ENCODE results near the gene USP24.
"Not testable (repeated sequence)": the region's sequence is repeated elsewhere in the genome, so short reads cannot be mapped to it uniquely, and the experiment has no call there.

Gene USP24

GRCh38 chr1:55244476-55245099, 29.4 kb upstream of the USP24 start:
- H3K36me3 Mint-ChIP-seq (ENCODE audit: insufficient read depth): no peaks in the 10 kb centered on the region
- H3K27me3 Mint-ChIP-seq: no peaks in the 10 kb centered on the region
- no peaks in the 10 kb centered on the region for H3K9me3 Mint-ChIP-seq
- ATAC-seq (replicated peaks; ENCODE audit: extremely low read depth, poor library complexity, severe bottlenecking): no peak
- H3K4me3 Mint-ChIP-seq: no peak overlapping the region
- DNase-seq (ENCODE audit: low spot score in 2 of 2): no peak
- no peak overlapping the region for H3K27ac Mint-ChIP-seq (ENCODE audit: low read depth)
- H3K4me1 Mint-ChIP-seq: no peaks in the 10 kb centered on the region

DNA sequence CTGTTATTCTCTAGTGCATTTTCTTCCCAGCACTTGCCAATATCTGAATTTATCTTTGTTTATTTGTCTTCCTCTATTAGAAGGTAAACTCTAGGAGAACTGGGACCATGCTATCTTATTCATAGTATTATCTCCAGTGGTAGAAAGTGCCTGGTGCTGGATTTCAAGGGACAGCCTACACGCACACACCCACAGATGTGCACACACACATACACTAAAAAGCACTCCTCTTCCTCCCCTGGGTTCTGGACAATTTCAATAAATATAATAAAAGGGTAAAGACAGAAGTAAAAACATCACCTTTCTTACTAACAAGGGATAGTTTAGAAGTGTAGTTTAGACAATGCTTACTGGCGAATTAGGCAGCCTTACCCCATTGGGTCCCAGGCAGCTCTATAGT, 28.5 kb upstream of the USP24 start:
- H3K9me3 Mint-ChIP-seq: no peaks in the 10 kb centered on the region
- H3K36me3 Mint-ChIP-seq (ENCODE audit: insufficient read depth): no peaks in the 10 kb centered on the region
- no peak overlapping the region for H3K4me3 Mint-ChIP-seq
- DNase-seq (ENCODE audit: low spot score in 2 of 2) (no peak), ATAC-seq (replicated peaks; ENCODE audit: extremely low read depth, poor library complexity, severe bottlenecking) (no peak)
- no peaks in the 10 kb centered on the region for H3K27me3 Mint-ChIP-seq
- H3K4me1 Mint-ChIP-seq: no peaks in the 10 kb centered on the region
- H3K27ac Mint-ChIP-seq (ENCODE audit: low read depth): no peak overlapping the region

DNA sequence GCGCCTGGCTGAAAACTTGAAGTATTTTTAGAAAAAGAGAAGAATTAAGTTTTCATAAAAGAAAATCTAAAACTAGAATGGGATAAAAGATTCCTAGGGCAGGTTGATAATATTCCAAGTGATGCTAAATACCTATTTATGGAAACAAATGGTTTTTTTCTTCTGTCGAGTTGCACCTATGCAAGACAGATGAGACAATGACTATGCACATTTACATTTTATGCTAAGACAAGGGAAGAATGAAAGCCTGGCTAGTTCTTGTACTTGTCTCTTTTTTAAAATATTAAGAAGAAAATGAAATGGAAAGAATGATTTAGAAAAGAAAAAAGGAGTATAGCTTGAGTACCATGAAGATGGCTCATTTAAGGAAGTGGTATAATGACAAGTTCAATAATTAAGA, 24.4 kb upstream of the USP24 start:
- Mint-ChIP-seq H3K4me1 (peaks cover 5% of the 10 kb centered on the region), H3K27ac (ENCODE audit: low read depth) (no peak overlapping the region), H3K4me3 (no peak overlapping the region), H3K36me3 (ENCODE audit: insufficient read depth) (no peaks in the 10 kb centered on the region), H3K9me3 (no peaks in the 10 kb centered on the region), H3K27me3 (peaks cover 2% of the 10 kb centered on the region)
- ATAC-seq (replicated peaks; ENCODE audit: extremely low read depth, poor library complexity, severe bottlenecking): no peak
- DNase-seq (ENCODE audit: low spot score in 2 of 2): no peak

GRCh38 chr1:55235722-55236121, 20.6 kb upstream of the USP24 start:
- peaks cover 14% of the 10 kb centered on the region for H3K27me3 Mint-ChIP-seq
- H3K4me1 Mint-ChIP-seq: peaks cover 5% of the 10 kb centered on the region
- no peak for ATAC-seq (replicated peaks; ENCODE audit: extremely low read depth, poor library complexity, severe bottlenecking)
- no peak overlapping the region for H3K27ac Mint-ChIP-seq (ENCODE audit: low read depth)
- no peaks in the 10 kb centered on the region for H3K9me3 Mint-ChIP-seq
- peak overlapping the region; percentile 12 for H3K4me3 Mint-ChIP-seq
- DNase-seq (ENCODE audit: low spot score in 2 of 2): no peak
- no peaks in the 10 kb centered on the region for H3K36me3 Mint-ChIP-seq (ENCODE audit: insufficient read depth)

GRCh38 chr1:55234016-55234415, 18.9 kb upstream of the USP24 start:
- Mint-ChIP-seq H3K4me3 (no peak overlapping the region), H3K27me3 (peaks cover 25% of the 10 kb centered on the region), H3K4me1 (peaks cover 5% of the 10 kb centered on the region), H3K9me3 (no peaks in the 10 kb centered on the region), H3K27ac (ENCODE audit: low read depth) (no peak overlapping the region), H3K36me3 (ENCODE audit: insufficient read depth) (no peaks in the 10 kb centered on the region)
- no peak for DNase-seq (ENCODE audit: low spot score in 2 of 2)
- no peak for ATAC-seq (replicated peaks; ENCODE audit: extremely low read depth, poor library complexity, severe bottlenecking)

DNA sequence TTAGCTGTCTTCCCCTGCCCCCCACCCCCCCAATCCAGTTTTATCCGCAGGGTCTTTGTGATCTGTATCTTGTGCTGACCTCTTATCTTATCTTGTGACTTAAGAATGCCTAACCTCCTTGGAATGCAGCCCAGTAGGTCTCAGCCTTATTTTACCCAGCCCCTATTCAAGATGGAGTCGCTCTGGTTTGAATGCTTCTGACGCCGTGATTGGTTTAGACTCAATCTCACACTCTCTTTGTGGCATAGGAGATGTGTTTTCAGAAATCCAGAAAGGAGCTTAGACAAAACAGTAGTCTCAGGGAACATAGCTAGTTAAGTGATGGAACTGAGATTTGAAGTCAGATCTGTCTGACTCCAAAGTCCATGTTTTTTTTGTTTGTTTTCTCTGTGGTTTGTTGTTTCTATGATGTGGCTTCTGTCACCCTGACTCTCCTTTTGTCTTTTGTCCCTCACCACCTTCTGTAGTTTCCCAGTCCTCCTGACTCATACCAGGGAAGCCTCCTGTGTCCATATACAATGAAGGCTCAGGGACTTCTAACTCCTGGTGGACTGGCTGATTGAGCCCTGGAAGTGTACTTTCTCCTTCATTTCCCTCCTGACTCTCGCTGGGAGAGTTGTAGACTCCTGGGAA, 18.1 kb upstream of the USP24 start:
- H3K4me1 Mint-ChIP-seq: peaks cover 5% of the 10 kb centered on the region
- no peak overlapping the region for H3K27ac Mint-ChIP-seq (ENCODE audit: low read depth)
- H3K9me3 Mint-ChIP-seq: no peaks in the 10 kb centered on the region
- H3K4me3 Mint-ChIP-seq: no peak overlapping the region
- H3K27me3 Mint-ChIP-seq: peaks cover 25% of the 10 kb centered on the region
- no peaks in the 10 kb centered on the region for H3K36me3 Mint-ChIP-seq (ENCODE audit: insufficient read depth)
- ATAC-seq (replicated peaks; ENCODE audit: extremely low read depth, poor library complexity, severe bottlenecking) (no peak), DNase-seq (ENCODE audit: low spot score in 2 of 2) (no peak)

- H3K27me3 Mint-ChIP-seq: peaks cover 25% of the 10 kb centered on the region
- peaks cover 5% of the 10 kb centered on the region for H3K4me1 Mint-ChIP-seq
Measured at GRCh38 chr1:55232448-55233144, 17.4 kb upstream of the USP24 start.

GRCh38 chr1:55231745-55232144, 16.6 kb upstream of the USP24 start:
- ATAC-seq (replicated peaks; ENCODE audit: extremely low read depth, poor library complexity, severe bottlenecking): no peak
- no peaks in the 10 kb centered on the region for H3K9me3 Mint-ChIP-seq
- H3K27me3 Mint-ChIP-seq: peaks cover 25% of the 10 kb centered on the region

More at GRCh38 chr1:55232448-55233144, 17.4 kb upstream of the USP24 start:
- DNase-seq (ENCODE audit: low spot score in 2 of 2): no peak
- no peaks in the 10 kb centered on the region for H3K9me3 Mint-ChIP-seq
- no peak for ATAC-seq (replicated peaks; ENCODE audit: extremely low read depth, poor library complexity, severe bottlenecking)
- H3K36me3 Mint-ChIP-seq (ENCODE audit: insufficient read depth): no peaks in the 10 kb centered on the region
- no peak overlapping the region for H3K4me3 Mint-ChIP-seq
- H3K27ac Mint-ChIP-seq (ENCODE audit: low read depth): no peak overlapping the region

GRCh38 chr1:55230659-55231058, 15.5 kb upstream of the USP24 start:
- no peaks in the 10 kb centered on the region for H3K36me3 Mint-ChIP-seq (ENCODE audit: insufficient read depth)

More at GRCh38 chr1:55231745-55232144, 16.6 kb upstream of the USP24 start:
- no peak for DNase-seq (ENCODE audit: low spot score in 2 of 2)
- no peaks in the 10 kb centered on the region for H3K36me3 Mint-ChIP-seq (ENCODE audit: insufficient read depth)
- no peak overlapping the region for H3K27ac Mint-ChIP-seq (ENCODE audit: low read depth)
- H3K4me1 Mint-ChIP-seq: peaks cover 5% of the 10 kb centered on the region
- no peak overlapping the region for H3K4me3 Mint-ChIP-seq

DNA sequence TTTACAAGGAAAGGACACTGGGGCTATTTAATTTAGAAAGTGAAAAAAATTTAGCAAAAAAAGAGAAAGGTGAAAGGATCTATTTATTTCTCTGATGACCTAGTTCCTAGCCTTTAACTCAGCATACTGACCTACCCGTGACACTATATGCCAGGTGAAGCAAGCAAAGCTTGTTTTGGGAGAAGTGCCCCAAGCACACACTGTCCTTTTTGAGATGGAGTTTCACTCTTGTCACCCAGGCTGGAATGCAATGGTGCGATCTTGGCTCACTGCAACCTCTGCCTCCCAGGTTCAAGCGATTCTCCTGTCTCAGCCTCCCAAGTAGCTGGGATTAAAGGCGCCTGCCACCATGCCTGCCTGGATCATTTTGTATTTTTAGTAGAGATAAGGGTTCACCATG, 14.6 kb upstream of the USP24 start:
- peaks cover 25% of the 10 kb centered on the region for H3K27me3 Mint-ChIP-seq
- not testable (repeated sequence) for DNase-seq (ENCODE audit: low spot score in 2 of 2); H3K27ac Mint-ChIP-seq (ENCODE audit: low read depth); H3K9me3 Mint-ChIP-seq; H3K4me3 Mint-ChIP-seq; ATAC-seq (replicated peaks; ENCODE audit: extremely low read depth, poor library complexity, severe bottlenecking); H3K36me3 Mint-ChIP-seq (ENCODE audit: insufficient read depth); H3K4me1 Mint-ChIP-seq

More at GRCh38 chr1:55230659-55231058, 15.5 kb upstream of the USP24 start:
- Mint-ChIP-seq H3K9me3 (no peaks in the 10 kb centered on the region), H3K4me1 (peaks cover 3% of the 10 kb centered on the region), H3K27ac (ENCODE audit: low read depth) (no peak overlapping the region), H3K4me3 (no peak overlapping the region), H3K27me3 (peaks cover 25% of the 10 kb centered on the region)
- DNase-seq (ENCODE audit: low spot score in 2 of 2): no peak
- no peak for ATAC-seq (replicated peaks; ENCODE audit: extremely low read depth, poor library complexity, severe bottlenecking)

GRCh38 chr1:55225228-55225627, 10.1 kb upstream of the USP24 start:
- Mint-ChIP-seq H3K27me3 (peaks cover 7% of the 10 kb centered on the region), H3K4me1 (no peaks in the 10 kb centered on the region), H3K36me3 (ENCODE audit: insufficient read depth) (no peaks in the 10 kb centered on the region), H3K27ac (ENCODE audit: low read depth) (no peak overlapping the region), H3K9me3 (no peaks in the 10 kb centered on the region), H3K4me3 (no peak overlapping the region)
- DNase-seq (ENCODE audit: low spot score in 2 of 2) (no peak), ATAC-seq (replicated peaks; ENCODE audit: extremely low read depth, poor library complexity, severe bottlenecking) (no peak)

DNA sequence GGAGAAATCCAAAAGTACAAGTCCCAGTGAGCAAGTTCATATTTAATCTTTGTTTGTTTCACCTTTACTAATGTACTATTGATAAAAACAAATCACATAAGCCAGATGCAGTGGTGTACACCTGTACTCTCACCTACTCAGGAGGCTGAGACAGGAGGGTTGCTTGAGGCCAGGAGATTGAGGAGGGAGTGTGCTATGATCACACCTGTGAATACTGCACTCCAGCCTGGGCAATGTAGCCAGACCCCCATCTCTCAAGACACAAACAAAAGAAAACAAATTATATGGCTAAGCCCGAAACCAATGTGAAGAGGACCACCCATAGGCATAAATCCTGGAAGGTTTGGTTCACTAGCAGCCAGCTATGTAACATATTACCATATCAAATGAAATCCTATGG, 9.6 kb upstream of the USP24 start:
- DNase-seq (ENCODE audit: low spot score in 2 of 2) (no peak), ATAC-seq (replicated peaks; ENCODE audit: extremely low read depth, poor library complexity, severe bottlenecking) (no peak)
- Mint-ChIP-seq H3K27me3 (peaks cover 2% of the 10 kb centered on the region), H3K4me1 (no peaks in the 10 kb centered on the region), H3K4me3 (no peak overlapping the region), H3K27ac (ENCODE audit: low read depth) (no peak overlapping the region), H3K36me3 (ENCODE audit: insufficient read depth) (no peaks in the 10 kb centered on the region), H3K9me3 (no peaks in the 10 kb centered on the region)

DNA sequence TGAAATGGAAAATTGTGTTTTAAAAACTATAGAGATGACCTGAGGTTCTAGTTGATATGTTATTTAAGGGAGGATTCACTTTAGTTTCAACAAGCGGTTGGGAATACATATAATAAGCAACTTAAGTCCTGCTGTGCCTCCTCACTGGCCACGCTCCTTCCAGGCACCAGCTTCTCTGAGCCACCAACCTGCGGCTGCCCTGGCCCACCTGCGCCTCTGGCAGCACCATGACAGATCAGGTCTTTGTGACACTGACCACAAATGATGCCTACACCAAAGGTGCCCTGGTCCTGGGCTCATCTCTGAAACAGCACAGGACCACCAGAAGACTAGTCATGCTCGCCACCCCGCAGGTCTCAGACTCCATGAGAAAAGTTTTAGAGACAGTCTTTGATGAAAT, 7.0 kb upstream of the USP24 start:
- Mint-ChIP-seq H3K27me3 (no peaks in the 10 kb centered on the region), H3K4me1 (peaks cover 13% of the 10 kb centered on the region), H3K27ac (ENCODE audit: low read depth) (no peak overlapping the region), H3K9me3 (no peaks in the 10 kb centered on the region), H3K36me3 (ENCODE audit: insufficient read depth) (peaks cover 2% of the 10 kb centered on the region), H3K4me3 (no peak overlapping the region)
- DNase-seq (ENCODE audit: low spot score in 2 of 2) (no peak), ATAC-seq (replicated peaks; ENCODE audit: extremely low read depth, poor library complexity, severe bottlenecking) (no peak)

Data from central memory CD8-positive, alpha-beta T cell (primary cell).